Activated CD4-positive, alpha-beta T cell treated with anti-CD3 and anti-CD28 coated beads, Interleukin-2, amount 10 ng/mL, durations not matched to agents 24 days and 14 days (primary cell): ENCODE measurements around the gene FGF14. TPM values are rescaled to one million over a fixed set of nuclear protein-coding genes. Genes with fewer than 3 reads are reported as not detected.
"Not testable (repeated sequence)": the region's sequence is repeated elsewhere in the genome, so short reads cannot be mapped to it uniquely, and the experiment has no call there.

Experiments used
- DNase-seq: peaks from one replicate; pipeline ENCODE4 v3.0.0; 2022
- H3K27ac Mint-ChIP-seq: one replicate; pipeline ENCODE4 v1.8.0; 2022; ENCODE audit warnings: mild to moderate bottlenecking, mixed read lengths
- H3K27me3 Mint-ChIP-seq: one replicate; pipeline ENCODE4 v1.8.0; 2022; ENCODE audit warnings: mixed read lengths
- H3K36me3 Mint-ChIP-seq: one replicate; pipeline ENCODE4 v1.8.0; 2022; ENCODE audit warnings: low read depth, mild to moderate bottlenecking, mixed read lengths
- H3K4me1 Mint-ChIP-seq: one replicate; pipeline ENCODE4 v1.8.0; 2021; ENCODE audit warnings: mixed read lengths
- H3K4me3 Mint-ChIP-seq: one replicate; pipeline ENCODE4 v1.8.0; 2022; ENCODE audit warnings: mild to moderate bottlenecking, moderate library complexity, mixed read lengths
- H3K9me3 Mint-ChIP-seq: one replicate; pipeline ENCODE4 v1.8.0; 2021; ENCODE audit warnings: mixed read lengths
- intact Hi-C: fragments of 100-400 bp; cut with micrococcal nuclease; formaldehyde crosslinking; loops from one replicate; pipeline ENCODE4 v1.15.1; 2023
- total RNA-seq: library from RNA; stranded (reverse); gene quantifications from 2 replicates; pipeline ENCODE4 v1.2.3, GENCODE V29; 2022

The FGF14 gene
- total RNA-seq, 1 donor from 2014 or later: not detected

GRCh38 chr13:102172406-102172805 lies 229.4 kb downstream of the FGF14 start:
- no peak overlapping the region for H3K4me3 Mint-ChIP-seq
- intact Hi-C loops: no loop called here
- H3K27ac Mint-ChIP-seq: no peak overlapping the region
- no peaks in the 10 kb centered on the region for H3K4me1 Mint-ChIP-seq
- H3K36me3 Mint-ChIP-seq: no peaks in the 10 kb centered on the region
- no peaks in the 10 kb centered on the region for H3K27me3 Mint-ChIP-seq
- no peak for DNase-seq
- H3K9me3 Mint-ChIP-seq: no peaks in the 10 kb centered on the region

DNA sequence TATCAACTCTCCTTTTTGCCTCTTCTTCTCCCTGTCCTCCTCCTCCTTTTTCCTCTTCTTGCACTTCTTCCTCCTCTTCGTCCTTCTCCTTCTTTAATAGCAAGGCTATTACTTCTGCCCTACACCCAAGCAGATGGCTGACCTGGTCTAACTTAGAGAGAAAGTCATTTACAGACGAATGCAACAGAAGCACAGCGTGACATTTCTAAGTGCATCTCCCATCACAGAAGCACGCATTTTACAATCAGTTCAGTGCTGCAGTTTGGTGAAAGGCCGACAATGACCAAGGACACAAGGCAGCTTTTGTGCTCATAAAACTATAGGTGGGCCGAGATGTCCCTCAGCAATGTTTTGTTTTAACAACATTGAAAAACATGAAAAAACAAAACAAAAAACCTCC lies 231.5 kb downstream of the FGF14 start:
- intact Hi-C loops: no loop called here
- DNase-seq: no peak

DNA sequence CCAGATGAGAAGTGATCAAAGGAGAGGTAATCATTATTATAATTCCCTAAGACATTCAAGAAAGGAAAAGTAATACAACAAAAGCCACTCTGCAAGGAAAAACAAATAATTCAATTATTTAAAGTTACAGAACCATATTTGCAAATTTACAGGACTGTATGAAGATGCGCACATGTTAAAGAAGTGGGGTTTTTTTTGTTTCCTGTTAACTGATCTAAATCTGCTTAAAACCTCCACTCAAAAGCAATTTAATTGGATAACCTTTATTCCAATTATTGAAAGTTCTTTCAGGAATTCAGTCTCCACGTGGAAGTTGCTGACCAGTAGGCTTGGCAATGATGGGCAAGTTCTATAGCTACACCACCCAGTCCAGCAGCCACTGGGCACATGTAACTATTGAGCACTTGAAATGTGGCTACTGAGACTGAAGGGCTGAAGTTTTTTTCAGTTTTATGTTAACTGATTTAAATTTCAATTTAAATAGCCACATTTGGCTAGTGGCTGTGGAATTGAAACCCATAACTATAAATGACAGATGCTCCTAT lies 232.3 kb downstream of the FGF14 start:
- no peaks in the 10 kb centered on the region for H3K27me3 Mint-ChIP-seq
- no peak overlapping the region for H3K27ac Mint-ChIP-seq
- intact Hi-C loops: no loop called here
- no peaks in the 10 kb centered on the region for H3K36me3 Mint-ChIP-seq
- H3K9me3 Mint-ChIP-seq: no peaks in the 10 kb centered on the region
- no peaks in the 10 kb centered on the region for H3K4me1 Mint-ChIP-seq
- no peak for DNase-seq
- no peak overlapping the region for H3K4me3 Mint-ChIP-seq

More for the DNA sequence above, 231.5 kb downstream of the FGF14 start:
- Mint-ChIP-seq H3K4me3 (no peak overlapping the region), H3K27ac (no peak overlapping the region), H3K27me3 (no peaks in the 10 kb centered on the region), H3K9me3 (no peaks in the 10 kb centered on the region), H3K4me1 (no peaks in the 10 kb centered on the region), H3K36me3 (no peaks in the 10 kb centered on the region)

- DNase-seq: no peak
- Mint-ChIP-seq H3K36me3 (no peaks in the 10 kb centered on the region), H3K27me3 (no peaks in the 10 kb centered on the region), H3K9me3 (no peaks in the 10 kb centered on the region), H3K4me3 (no peak overlapping the region), H3K27ac (no peak overlapping the region), H3K4me1 (no peaks in the 10 kb centered on the region)
- intact Hi-C loops: no loop called here
Observed at GRCh38 chr13:102152790-102153189, 249.1 kb downstream of the FGF14 start.

DNA sequence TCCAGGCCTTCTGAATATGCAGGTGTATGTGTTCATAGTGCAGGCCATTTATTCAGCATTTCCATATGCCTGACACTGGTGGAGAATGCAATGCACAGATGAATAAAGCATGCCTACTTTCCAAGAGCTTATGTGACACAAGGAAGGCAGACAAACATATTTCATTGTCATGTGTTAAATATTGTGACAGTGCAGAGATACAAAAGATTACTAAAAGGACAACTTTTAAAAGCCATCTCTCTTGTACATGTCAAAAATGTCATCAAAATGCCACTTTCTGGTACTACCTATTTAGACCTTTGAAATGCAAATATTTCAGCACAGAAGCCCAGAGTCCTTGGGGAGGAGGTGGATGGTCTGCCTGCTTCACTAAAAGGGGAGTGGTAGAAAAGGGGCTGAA lies 254.5 kb downstream of the FGF14 start:
- no peaks in the 10 kb centered on the region for H3K36me3 Mint-ChIP-seq
- no peaks in the 10 kb centered on the region for H3K9me3 Mint-ChIP-seq
- DNase-seq: no peak
- peaks cover 2% of the 10 kb centered on the region for H3K27me3 Mint-ChIP-seq
- no peaks in the 10 kb centered on the region for H3K4me1 Mint-ChIP-seq
- intact Hi-C loops: no loop called here
- H3K27ac Mint-ChIP-seq: no peak overlapping the region
- no peak overlapping the region for H3K4me3 Mint-ChIP-seq

DNA sequence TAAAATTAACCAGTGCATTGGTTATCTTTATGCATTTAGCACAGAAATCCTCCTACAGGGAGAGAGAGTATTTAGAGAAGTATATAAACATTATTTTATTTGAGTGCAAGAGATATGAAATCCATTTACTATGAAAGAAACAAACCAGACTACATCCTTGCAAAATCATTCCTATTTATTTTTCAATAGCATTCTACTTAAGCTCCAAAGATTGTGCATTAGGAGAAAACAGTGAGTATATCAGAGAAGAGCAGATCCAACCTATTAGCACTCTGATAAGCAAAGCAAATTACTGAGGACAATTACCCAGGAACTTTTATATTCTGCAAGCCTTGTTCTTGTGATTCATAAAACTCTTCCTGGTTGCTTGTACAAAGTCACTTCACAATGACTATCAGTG lies 256.1 kb downstream of the FGF14 start:
- intact Hi-C loops: no loop called here
- no peaks in the 10 kb centered on the region for H3K9me3 Mint-ChIP-seq
- no peak for DNase-seq

GRCh38 chr13:102142473-102142826 lies 259.4 kb downstream of the FGF14 start:
- H3K4me1 Mint-ChIP-seq: no peaks in the 10 kb centered on the region
- no peaks in the 10 kb centered on the region for H3K9me3 Mint-ChIP-seq
- H3K36me3 Mint-ChIP-seq: no peaks in the 10 kb centered on the region
- H3K4me3 Mint-ChIP-seq: no peak overlapping the region
- intact Hi-C loops: loop anchor here (5.0 kb wide), 1 partner anchor 415 kb away; no protein-coding TSS in a partner anchor
- no peak for DNase-seq
- H3K27ac Mint-ChIP-seq: no peak overlapping the region
- peaks cover 2% of the 10 kb centered on the region for H3K27me3 Mint-ChIP-seq

More for the DNA sequence above, 256.1 kb downstream of the FGF14 start:
- H3K4me3 Mint-ChIP-seq: no peak overlapping the region
- no peaks in the 10 kb centered on the region for H3K4me1 Mint-ChIP-seq
- peaks cover 2% of the 10 kb centered on the region for H3K27me3 Mint-ChIP-seq
- no peaks in the 10 kb centered on the region for H3K36me3 Mint-ChIP-seq
- no peak overlapping the region for H3K27ac Mint-ChIP-seq

- no peak for DNase-seq
- Mint-ChIP-seq H3K27ac (no peak overlapping the region), H3K4me1 (no peaks in the 10 kb centered on the region), H3K36me3 (no peaks in the 10 kb centered on the region), H3K9me3 (no peaks in the 10 kb centered on the region), H3K27me3 (peaks cover 2% of the 10 kb centered on the region), H3K4me3 (no peak overlapping the region)
- intact Hi-C loops: loop anchor here (1.0 to 5.0 kb wide), 2 partner anchors 315 to 415 kb away; no protein-coding TSS in a partner anchor
Observed at GRCh38 chr13:102141625-102142472, 260.0 kb downstream of the FGF14 start.

- H3K4me1 Mint-ChIP-seq: no peaks in the 10 kb centered on the region
- H3K4me3 Mint-ChIP-seq: no peak overlapping the region
- H3K27me3 Mint-ChIP-seq: peaks cover 2% of the 10 kb centered on the region
- H3K36me3 Mint-ChIP-seq: no peaks in the 10 kb centered on the region
- no peaks in the 10 kb centered on the region for H3K9me3 Mint-ChIP-seq
- no peak for DNase-seq
- intact Hi-C loops: loop anchor here (5.0 kb wide), 1 partner anchor 418 kb away; no protein-coding TSS in a partner anchor
- H3K27ac Mint-ChIP-seq: no peak overlapping the region
Observed at GRCh38 chr13:102139626-102140025, 262.2 kb downstream of the FGF14 start.

GRCh38 chr13:102138635-102139190 lies 263.1 kb downstream of the FGF14 start:
- H3K36me3 Mint-ChIP-seq: no peaks in the 10 kb centered on the region
- intact Hi-C loops: no loop called here
- H3K27ac Mint-ChIP-seq: no peak overlapping the region
- peaks cover 2% of the 10 kb centered on the region for H3K27me3 Mint-ChIP-seq
- DNase-seq: no peak
- no peak overlapping the region for H3K4me3 Mint-ChIP-seq
- no peaks in the 10 kb centered on the region for H3K9me3 Mint-ChIP-seq
- H3K4me1 Mint-ChIP-seq: no peaks in the 10 kb centered on the region

- H3K4me3 Mint-ChIP-seq, H3K4me1 Mint-ChIP-seq, H3K36me3 Mint-ChIP-seq, H3K9me3 Mint-ChIP-seq, DNase-seq, H3K27ac Mint-ChIP-seq, H3K27me3 Mint-ChIP-seq, intact Hi-C loops: not testable (repeated sequence)
Observed at GRCh38 chr13:102137904-102138303, 263.9 kb downstream of the FGF14 start.

GRCh38 chr13:102136735-102137296 lies 265.0 kb downstream of the FGF14 start:
- Mint-ChIP-seq H3K27me3 (no peaks in the 10 kb centered on the region), H3K4me1 (no peaks in the 10 kb centered on the region), H3K27ac (no peak overlapping the region), H3K36me3 (no peaks in the 10 kb centered on the region), H3K9me3 (no peaks in the 10 kb centered on the region), H3K4me3 (no peak overlapping the region)
- DNase-seq: no peak
- intact Hi-C loops: no loop called here

- no peak for DNase-seq
- Mint-ChIP-seq H3K27me3 (no peaks in the 10 kb centered on the region), H3K4me3 (no peak overlapping the region), H3K4me1 (no peaks in the 10 kb centered on the region), H3K36me3 (no peaks in the 10 kb centered on the region), H3K27ac (no peak overlapping the region), H3K9me3 (no peaks in the 10 kb centered on the region)
- intact Hi-C loops: no loop called here
Observed at GRCh38 chr13:102132777-102133295, 269.0 kb downstream of the FGF14 start.

DNA sequence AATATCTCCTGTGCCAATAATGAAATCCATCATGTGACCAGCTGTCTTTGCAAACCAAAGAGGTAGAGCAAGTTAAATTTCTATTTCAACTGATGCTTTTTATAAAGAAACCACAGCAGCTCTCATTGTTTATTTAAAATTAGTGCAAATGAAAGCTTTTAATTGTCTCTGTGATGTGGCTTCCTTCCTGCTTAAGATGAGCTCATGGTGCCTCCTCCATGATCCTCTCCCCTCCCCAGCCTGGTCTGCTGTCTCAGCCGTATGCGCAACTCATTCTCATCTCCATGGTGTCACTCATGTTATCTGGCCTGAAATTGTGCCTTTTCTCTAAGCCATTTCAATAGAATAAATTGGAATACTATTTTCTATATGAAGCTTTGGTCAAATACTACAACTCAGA lies 270.6 kb downstream of the FGF14 start:
- H3K4me1 Mint-ChIP-seq: no peaks in the 10 kb centered on the region
- no peak overlapping the region for H3K27ac Mint-ChIP-seq
- no peak for DNase-seq
- H3K4me3 Mint-ChIP-seq: no peak overlapping the region
- intact Hi-C loops: no loop called here
- no peaks in the 10 kb centered on the region for H3K27me3 Mint-ChIP-seq
- H3K36me3 Mint-ChIP-seq: no peaks in the 10 kb centered on the region
- no peaks in the 10 kb centered on the region for H3K9me3 Mint-ChIP-seq
